H9 (cell line): Measurements from ENCODE around the gene NFKB1. TPM values are rescaled to one million over a fixed set of nuclear protein-coding genes. Genes with fewer than 3 reads are reported as not detected.

Experiments used
- DNase-seq: peaks from one replicate; pipeline ENCODE4 v3.0.0-alpha.2; 2017
- H2AFZ ChIP-seq: one replicate; pipeline ENCODE4 v1.6.1; 2013; ENCODE audit warnings: mild to moderate bottlenecking, low read length, control low read depth, moderate library complexity
- H2AK5ac ChIP-seq: 2 replicates; pipeline ENCODE4 v1.6.1; 2013; ENCODE audit warnings: low read length, control low read depth, mixed read lengths; ENCODE audit not compliant: insufficient read length
- H2BK120ac ChIP-seq: one replicate; pipeline ENCODE4 v1.6.1; 2013; ENCODE audit warnings: low read depth, mild to moderate bottlenecking, low read length, control low read depth, inconsistent platforms; ENCODE audit not compliant: poor library complexity, severe bottlenecking
- H2BK12ac ChIP-seq: 2 replicates; pipeline ENCODE4 v1.6.1; 2013; ENCODE audit warnings: low read length, control low read depth, mixed read lengths, low read depth; ENCODE audit not compliant: insufficient read length
- H2BK15ac ChIP-seq: 2 replicates; pipeline ENCODE4 v1.6.1; 2013; ENCODE audit warnings: low read depth, low read length, control low read depth
- H2BK20ac ChIP-seq: one replicate; pipeline ENCODE4 v1.6.1; 2013; ENCODE audit warnings: low read depth, mild to moderate bottlenecking, low read length, control low read depth, inconsistent platforms; ENCODE audit not compliant: poor library complexity, severe bottlenecking
- H2BK5ac ChIP-seq: 2 replicates; pipeline ENCODE4 v1.6.1; 2013; ENCODE audit warnings: low read length, control low read depth, mixed read lengths; ENCODE audit not compliant: insufficient read length
- H3K14ac ChIP-seq: 2 replicates; pipeline ENCODE4 v1.6.1; 2013; ENCODE audit warnings: low read length, control low read depth; ENCODE audit not compliant: insufficient read depth
- H3K18ac ChIP-seq: 2 replicates; pipeline ENCODE4 v1.6.1; 2013; ENCODE audit warnings: low read depth, mild to moderate bottlenecking, mixed read lengths, low read length, control low read depth; ENCODE audit not compliant: insufficient read length
- H3K23ac ChIP-seq: 2 replicates; pipeline ENCODE4 v1.6.1; 2013; ENCODE audit warnings: low read length, control low read depth, mixed read lengths, low read depth; ENCODE audit not compliant: insufficient read length
- H3K23me2 ChIP-seq: 2 replicates; pipeline ENCODE4 v1.6.1; 2013; ENCODE audit warnings: low read depth, mild to moderate bottlenecking, mixed read lengths, low read length, control low read depth; ENCODE audit not compliant: insufficient read length, poor library complexity, severe bottlenecking
- H3K27ac ChIP-seq: 2 replicates; pipeline ENCODE4 v1.5.1; 2013; ENCODE audit warnings: low read length, control low read depth, mixed read lengths, low read depth; ENCODE audit not compliant: insufficient read length
- H3K27me3 ChIP-seq: 2 replicates; pipeline ENCODE4 v1.6.1; 2013; ENCODE audit warnings: low read length, control low read depth, inconsistent platforms; ENCODE audit not compliant: insufficient read depth
- H3K4ac ChIP-seq: 2 replicates; pipeline ENCODE4 v1.6.1; 2013; ENCODE audit warnings: low read depth, mild to moderate bottlenecking, control low read depth, inconsistent platforms, low read length, moderate library complexity
- H3K4me1 ChIP-seq: 2 replicates; pipeline ENCODE4 v1.6.1; 2013; ENCODE audit warnings: low read length, control low read depth, inconsistent platforms; ENCODE audit not compliant: insufficient read depth
- H3K4me2 ChIP-seq: 2 replicates; pipeline ENCODE4 v1.6.1; 2013; ENCODE audit warnings: low read length, control low read depth, mixed read lengths; ENCODE audit not compliant: insufficient read length, insufficient read depth
- H3K56ac ChIP-seq: 2 replicates; pipeline ENCODE4 v1.6.1; 2013; ENCODE audit warnings: low read depth, mild to moderate bottlenecking, mixed read lengths, low read length, control low read depth; ENCODE audit not compliant: insufficient read length
- H3K79me1 ChIP-seq: 2 replicates; pipeline ENCODE4 v1.6.1; 2013; ENCODE audit warnings: low read depth, mild to moderate bottlenecking, moderate library complexity, low read length, control low read depth, inconsistent platforms; ENCODE audit not compliant: insufficient read depth, poor library complexity, severe bottlenecking
- H3K79me2 ChIP-seq: 2 replicates; pipeline ENCODE4 v1.6.1; 2013; ENCODE audit warnings: low read length, control low read depth, inconsistent platforms; ENCODE audit not compliant: insufficient read depth
- H3K9ac ChIP-seq: 2 replicates; pipeline ENCODE4 v1.6.1; 2013; ENCODE audit warnings: low read length, control low read depth, mixed read lengths; ENCODE audit not compliant: insufficient read length; ENCODE audit errors: extremely low read depth
- H3K9me3 ChIP-seq: one replicate; pipeline ENCODE4 v1.6.1; 2013; ENCODE audit warnings: low read depth, low read length, inconsistent platforms; ENCODE audit not compliant: control insufficient read depth
- H3T11ph ChIP-seq: one replicate; pipeline ENCODE4 v1.6.1; 2013; ENCODE audit warnings: mild to moderate bottlenecking, low read length, control low read depth, inconsistent platforms
- H4K20me1 ChIP-seq: one replicate; pipeline ENCODE4 v1.6.1; 2013; ENCODE audit not compliant: control insufficient read depth, insufficient read length, insufficient read depth
- H4K5ac ChIP-seq: 2 replicates; pipeline ENCODE4 v1.6.1; 2013; ENCODE audit warnings: low read depth, mild to moderate bottlenecking, mixed read lengths, low read length, control low read depth; ENCODE audit not compliant: insufficient read length
- H4K8ac ChIP-seq: replicated peaks from 2 replicates; pipeline ENCODE4 v1.6.1; 2013; ENCODE audit warnings: low read length, control low read depth, mixed read lengths, low read depth; ENCODE audit not compliant: insufficient read length
- H4K91ac ChIP-seq: 2 replicates; pipeline ENCODE4 v1.6.1; 2013; ENCODE audit warnings: low read depth, mild to moderate bottlenecking, moderate library complexity, mixed read lengths, low read length, control low read depth; ENCODE audit not compliant: insufficient read length
- H3K27ac Mint-ChIP-seq, 3 experiments: 2 replicates in 2 of 3; 3 replicates in 1 of 3; pipeline ENCODE4 v1.8.0; 2020 to 2021; ENCODE audit warnings: mixed read lengths in 3 of 3, mild to moderate bottlenecking in 1 of 3, moderate library complexity in 1 of 3
- H3K27me3 Mint-ChIP-seq: 2 replicates; pipeline ENCODE4 v1.8.0; 2021; ENCODE audit warnings: low read depth, mild to moderate bottlenecking, moderate library complexity, mixed read lengths
- H3K36me3 Mint-ChIP-seq, 3 experiments: 2 replicates in 2 of 3; 3 replicates in 1 of 3; pipeline ENCODE4 v1.8.0; 2020 to 2021; ENCODE audit warnings: low read depth in 3 of 3, mixed read lengths in 3 of 3; ENCODE audit not compliant: insufficient read depth in 1 of 3
- H3K4me1 Mint-ChIP-seq, 2 experiments: 2 replicates each; pipeline ENCODE4 v1.8.0; 2020; ENCODE audit warnings: mixed read lengths in 2 of 2
- H3K4me3 Mint-ChIP-seq, 2 experiments: 2 replicates in 1 of 2; 3 replicates in 1 of 2; pipeline ENCODE4 v1.8.0; 2020 to 2021; ENCODE audit warnings: mild to moderate bottlenecking in 2 of 2, mixed read lengths in 2 of 2, moderate library complexity in 1 of 2
- H3K9me3 Mint-ChIP-seq, 2 experiments: 2 replicates in 1 of 2; 3 replicates in 1 of 2; pipeline ENCODE4 v1.8.0; 2020; ENCODE audit warnings: mild to moderate bottlenecking in 2 of 2, mixed read lengths in 2 of 2, moderate library complexity in 1 of 2
- CTCF ChIP-seq: fragments of 200-600 bp; sonication (generic); conservative IDR thresholded peaks from 3 replicates; pipeline ENCODE4 v1.8.0; 2021; ENCODE audit warnings: antibody characterized with exemption, mild to moderate bottlenecking
- WGBS: extraction: QIAGEN DNeasy Blood & Tissue Kit; methylation state at CpG from one replicate; pipeline ENCODE4 v1.1.7; 2013; ENCODE audit warnings: missing lambda C conversion rate, low lambda C conversion rate, mixed read lengths; ENCODE audit not compliant: insufficient read length; ENCODE audit errors: extremely low coverage; 5-methylcytosine and 5-hydroxymethylcytosine counted together
- total RNA-seq: library from RNA; stranded (reverse); gene quantifications from 2 replicates; pipeline ENCODE4 v1.2.1, GENCODE V29; 2021

Gene NFKB1
- total RNA-seq, 1 experiment from 2014 or later, result 5.7 TPM

GRCh38 chr4:102551958-102552565 lies 50.9 kb downstream of the NFKB1 start:
- Histone ChIP-seq H3K9ac (no peak overlapping the region), H3K23me2 (no peaks in the 10 kb centered on the region), H4K5ac (no peak overlapping the region), H4K91ac (no peak overlapping the region), H3K4me2 (no peak overlapping the region), H3K56ac (no peak overlapping the region), H2BK12ac (no peak overlapping the region), H2BK20ac (no peak overlapping the region), H3K79me1 (no peaks in the 10 kb centered on the region), H2BK15ac (no peak overlapping the region), H2BK120ac (no peak overlapping the region), H3K27ac (no peak overlapping the region), H2AFZ (no peak overlapping the region), H3K23ac (no peak overlapping the region), H3K27me3 (no peaks in the 10 kb centered on the region), H2BK5ac (no peak overlapping the region), H2AK5ac (no peak overlapping the region), H3K9me3 (no peaks in the 10 kb centered on the region), H3K18ac (no peak overlapping the region), H3T11ph (no peak overlapping the region), H3K79me2 (no peaks in the 10 kb centered on the region), H4K20me1 (no peaks in the 10 kb centered on the region), H3K4me1 (no peaks in the 10 kb centered on the region; the same call in 1 of the 2 replicates), H3K4ac (no peak overlapping the region), H3K14ac (no peak overlapping the region), H4K8ac (no peak overlapping the region)
- Mint-ChIP-seq H3K4me3 (no peak overlapping the region), H3K9me3 (no peaks in the 10 kb centered on the region), H3K27me3 (no peaks in the 10 kb centered on the region), H3K36me3 (no peaks in the 10 kb centered on the region), H3K27ac (no peak overlapping the region), H3K4me1 (peaks cover 5 to 8% of the 10 kb centered on the region in 2 experiments; a peak in 2 of 4 replicates)
- no peak for TF ChIP-seq CTCF
- no peak for DNase-seq
- no CpG with 5 or more reads among the region's 4 CpGs for WGBS
